Sciatic nerve (tissue), 2 donors: Measurements from ENCODE around the gene TPR. TPM values are rescaled to one million over a fixed set of nuclear protein-coding genes. Genes with fewer than 3 reads are reported as not detected.

Experiments used
- ATAC-seq: fragments of 200-7000 bp; cut with Tn5 transposase; one replicate; pipeline ENCODE4 v1.9.1; 2020; ENCODE audit warnings: mild to moderate bottlenecking, moderate library complexity
- DNase-seq: peaks from one replicate; pipeline ENCODE4 v3.0.0-alpha.2; 2020; ENCODE audit warnings: low spot score
- intact Hi-C: fragments of 100-400 bp; cut with DNase I; formaldehyde crosslinking; loops from one replicate; pipeline ENCODE4 v1.14.2; 2022
- total RNA-seq: library from RNA; stranded (reverse); fragmentation: NEBNext Ultra II Directional; extraction: Animal tissue kit (Norgen Biotek cat#: 25700); gene quantifications from one replicate; pipeline ENCODE4 v1.2.1, GENCODE V29; 2021
- donor health status: DM: no; HTN: no; CAD: no.
- donor health status: DM: no; HTN: no; CAD: no.

TPR gene
- total RNA-seq, 1 donor from 2014 or later, result 119 TPM

DNA sequence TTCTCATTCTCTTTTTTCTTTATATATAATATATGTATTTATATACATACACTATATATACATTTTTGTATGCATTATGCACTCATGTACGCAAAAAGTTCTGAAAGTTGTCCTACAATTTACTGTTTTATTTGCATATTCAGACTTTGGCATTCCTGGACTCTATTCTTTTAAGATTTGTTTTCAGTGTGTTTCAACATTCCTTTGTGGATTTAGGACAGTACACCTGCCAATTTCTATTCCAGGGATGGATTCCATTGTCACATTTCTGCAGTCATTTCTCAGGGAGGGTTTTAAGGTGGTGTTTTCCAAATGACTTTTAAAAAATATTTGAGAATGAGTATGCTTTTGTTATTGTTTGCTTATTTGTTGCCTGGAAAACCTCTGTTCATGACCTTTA lies 76.2 kb downstream of the TPR start:
- ATAC-seq (no peak), DNase-seq (no peak)
- intact Hi-C loops, result no loop called here

DNA sequence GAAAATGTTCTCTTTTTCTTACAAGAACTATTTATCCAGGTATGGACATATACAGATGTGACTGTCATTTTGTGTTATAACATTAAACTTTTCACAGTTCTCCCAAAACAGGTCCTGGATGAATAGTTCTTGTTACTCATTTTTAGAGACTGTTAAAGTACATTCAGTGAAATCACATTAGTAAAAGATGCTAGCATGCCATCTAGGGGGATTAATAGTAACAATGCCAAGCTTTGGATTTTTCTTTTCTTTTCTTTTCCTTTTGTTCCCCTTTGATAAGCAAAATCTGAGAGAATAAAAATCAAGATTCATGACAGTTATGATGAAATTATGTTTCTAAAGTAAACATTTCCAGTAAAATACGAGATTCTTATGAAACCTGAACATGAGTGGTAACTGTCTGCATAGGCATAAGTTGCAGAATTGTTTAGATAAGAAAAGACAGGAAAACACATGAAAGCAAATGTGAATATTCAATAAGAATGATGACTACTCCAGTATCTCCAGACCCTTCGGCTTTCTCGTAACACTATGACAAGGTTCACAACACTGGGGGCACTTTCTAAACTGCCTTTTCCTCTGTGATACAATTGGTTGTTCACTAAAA lies 77.5 kb downstream of the TPR start:
- no peak for ATAC-seq
- DNase-seq, result no peak
- intact Hi-C loops, result no loop called here

DNA sequence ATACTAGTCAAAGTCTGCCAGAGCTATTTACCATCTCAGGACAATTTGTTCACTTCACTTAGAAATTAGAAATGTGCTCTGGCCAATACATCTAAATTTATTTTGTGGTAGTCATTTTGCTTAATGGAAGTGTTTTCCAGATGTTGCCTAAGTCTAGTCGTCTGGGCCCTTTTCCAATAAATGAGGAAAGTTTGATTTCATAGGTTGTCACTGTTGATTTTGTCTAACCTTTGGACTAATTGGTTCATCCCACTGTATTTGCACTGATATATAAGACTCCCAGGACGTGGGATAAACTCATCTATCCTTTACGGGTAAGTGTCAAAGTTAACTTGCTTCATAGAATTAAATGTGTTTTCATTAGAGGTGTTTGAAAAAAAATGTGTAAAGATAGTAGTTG lies 79.1 kb downstream of the TPR start, which contains the start of gene PRG4:
Gene PRG4, plus strand, starts transcription at position 300 of the 400 bp plus-strand sequence.
- DNase-seq, result no peak
- intact Hi-C loops, result no loop called here
- ATAC-seq, result peak; percentile 15

DNA sequence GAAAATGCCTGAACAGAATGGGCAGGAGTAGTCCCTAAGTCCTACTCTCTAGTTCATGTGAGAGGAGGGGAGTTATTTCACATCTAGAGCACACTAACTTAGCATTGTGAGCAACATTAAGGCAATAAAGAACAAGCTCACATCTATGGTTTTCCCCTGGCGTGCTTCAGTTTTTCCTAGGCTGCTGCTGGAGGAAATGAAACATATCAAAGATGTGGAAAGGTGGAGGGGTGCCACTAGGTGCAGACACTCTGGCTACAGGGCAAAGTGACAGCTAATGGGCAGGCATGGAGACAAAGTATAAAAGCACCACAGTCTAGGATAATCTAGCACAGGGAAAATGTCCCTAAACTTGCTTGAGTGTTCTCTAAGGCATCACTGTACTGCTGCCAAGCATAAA lies 82.2 kb downstream of the TPR start:
- intact Hi-C loops, result no loop called here
- ATAC-seq (no peak), DNase-seq (no peak)

DNA sequence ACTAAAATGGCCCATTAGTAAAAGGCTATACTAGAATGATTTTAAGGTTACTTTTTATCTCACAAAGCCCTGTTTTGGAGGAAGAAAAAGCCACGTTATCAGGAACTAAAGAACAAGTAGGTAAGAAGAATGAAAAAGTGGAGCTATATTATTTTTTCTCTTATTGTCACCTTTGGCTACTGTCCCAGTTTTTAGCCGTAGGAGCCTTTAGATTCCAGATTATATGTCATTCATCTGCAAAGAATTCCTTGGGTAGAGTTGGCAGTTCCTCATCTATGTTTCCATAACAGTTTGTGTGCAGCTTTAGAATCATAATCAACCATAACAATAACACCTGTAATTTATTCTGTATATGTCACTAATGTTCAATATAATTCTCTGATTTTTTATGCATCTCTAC lies 83.8 kb downstream of the TPR start:
- ATAC-seq, result no peak

DNA sequence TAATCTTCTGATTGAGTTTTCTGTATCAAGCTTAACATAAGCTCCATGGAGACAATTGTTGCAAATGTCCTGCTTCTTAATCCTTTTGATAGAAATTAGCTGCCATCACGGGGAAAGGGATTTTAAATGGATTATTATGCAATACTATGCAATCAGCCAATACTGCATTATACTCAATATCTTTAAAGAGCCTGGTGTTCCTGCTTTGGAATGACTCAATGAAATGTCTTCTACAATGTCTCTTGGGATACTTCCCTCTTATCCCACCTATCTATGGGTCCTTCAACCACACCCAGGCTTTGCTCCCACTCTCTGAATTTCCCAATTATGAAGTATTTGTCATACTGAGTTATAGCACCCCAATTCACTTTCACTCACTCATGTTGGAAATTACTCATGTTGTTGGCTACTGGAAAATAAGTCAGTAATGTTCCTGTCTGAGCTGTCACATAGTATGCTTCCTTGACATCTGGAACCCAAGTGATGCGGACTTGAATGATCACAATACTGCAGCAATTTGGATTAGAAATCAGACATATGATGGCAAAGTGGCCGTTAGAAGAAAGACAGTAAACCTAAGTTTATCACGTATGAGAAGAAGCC lies 85.0 kb downstream of the TPR start:
- intact Hi-C loops, result no loop called here
- ATAC-seq, result no peak
- DNase-seq, result no peak

More for the DNA sequence above, 83.8 kb downstream of the TPR start:
- intact Hi-C loops, result no loop called here
- DNase-seq, result no peak

DNA sequence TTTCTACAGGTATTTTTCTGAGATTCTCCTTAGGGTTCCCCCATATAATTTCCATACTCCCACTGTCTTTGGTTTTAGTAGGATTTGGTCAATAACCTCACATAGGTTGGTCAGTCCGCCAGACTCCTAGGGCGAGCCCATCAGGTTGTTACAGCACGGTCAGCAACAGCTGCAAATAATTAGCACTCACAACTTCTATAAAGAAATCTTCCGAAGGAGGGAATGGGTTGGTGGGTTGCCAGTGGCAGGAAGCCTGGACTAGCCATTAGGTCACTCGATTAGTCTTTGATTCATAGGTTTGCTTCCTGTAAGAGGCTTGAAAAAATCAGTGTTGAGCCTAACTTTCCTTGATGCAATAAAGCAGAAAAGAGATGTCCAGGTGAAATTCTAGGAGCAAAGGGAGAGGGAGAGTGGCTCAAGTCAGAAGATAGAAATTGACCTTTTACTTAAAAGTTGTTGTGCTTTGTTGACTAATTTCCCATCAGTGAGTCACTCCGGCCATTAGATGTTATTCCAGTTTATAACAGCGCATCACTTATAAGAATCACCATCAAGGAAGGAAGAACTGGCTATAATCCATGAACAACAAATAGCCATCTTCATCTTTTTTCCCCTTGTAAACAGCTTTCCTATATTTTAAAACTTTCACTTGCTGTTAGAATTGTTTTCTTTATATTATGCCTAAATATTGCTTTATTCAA lies 88.3 kb downstream of the TPR start:
- intact Hi-C loops, result no loop called here
- DNase-seq, result no peak
- no peak for ATAC-seq

DNA sequence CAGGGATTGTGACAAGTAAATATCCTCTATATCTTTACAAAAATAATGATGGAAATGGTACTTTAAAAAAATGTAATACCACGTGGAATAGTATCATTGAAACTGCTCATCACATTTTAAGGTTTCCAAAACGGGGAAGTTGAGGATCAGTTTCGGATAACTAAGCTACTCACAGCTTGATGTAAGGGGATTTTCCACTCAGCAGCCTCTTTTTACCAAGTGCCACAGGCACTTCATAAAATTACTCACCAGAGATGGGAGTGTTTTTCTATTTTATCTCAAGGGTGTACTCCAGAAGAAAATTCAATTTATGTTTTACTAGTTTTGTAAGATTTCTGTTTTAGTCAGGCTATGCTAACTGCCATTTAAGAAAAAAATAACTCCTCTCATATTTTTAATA lies 91.7 kb downstream of the TPR start:
- intact Hi-C loops, result no loop called here
- ATAC-seq, result no peak
- DNase-seq, result no peak

DNA sequence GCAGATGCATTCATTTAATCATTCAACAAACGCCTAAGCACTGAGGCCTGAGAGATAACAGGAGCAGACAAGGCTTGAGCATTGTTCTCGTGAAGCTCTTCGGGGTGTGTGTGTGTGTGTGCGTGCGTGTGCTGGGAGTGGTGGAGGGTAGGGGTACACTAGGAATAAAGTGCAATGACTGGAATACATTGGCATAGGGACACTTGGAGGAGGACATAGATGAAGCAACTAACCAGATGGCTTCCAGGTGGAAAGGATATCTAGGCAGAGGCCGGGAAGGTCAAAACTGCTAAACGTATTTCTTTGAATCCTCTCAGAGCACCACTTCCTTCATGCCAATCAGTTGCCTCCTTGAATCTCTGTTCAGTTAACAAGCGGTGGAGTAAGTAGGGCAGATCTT lies 92.6 kb downstream of the TPR start:
- DNase-seq (no peak), ATAC-seq (no peak)
- intact Hi-C loops, result no loop called here

DNA sequence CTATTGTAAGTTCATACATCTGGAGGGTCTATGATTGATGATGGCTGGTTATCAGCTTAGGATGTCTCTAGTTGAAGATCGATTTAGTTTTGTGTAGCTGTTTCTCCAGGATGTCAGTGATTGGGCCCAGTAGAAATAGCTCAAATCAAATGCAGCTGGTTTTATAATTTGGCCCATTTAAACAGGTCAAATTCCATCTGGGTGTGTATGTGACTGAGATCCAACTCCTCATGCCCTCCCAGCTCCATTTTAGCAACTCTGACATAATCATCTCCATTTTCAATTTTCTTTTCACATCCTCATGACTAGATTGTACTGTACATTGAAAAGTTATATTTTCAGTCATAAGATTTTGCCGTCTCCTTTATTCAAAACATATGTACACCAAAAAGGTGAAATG lies 99.2 kb downstream of the TPR start:
- intact Hi-C loops, result no loop called here
- DNase-seq (no peak), ATAC-seq (no peak)

DNA sequence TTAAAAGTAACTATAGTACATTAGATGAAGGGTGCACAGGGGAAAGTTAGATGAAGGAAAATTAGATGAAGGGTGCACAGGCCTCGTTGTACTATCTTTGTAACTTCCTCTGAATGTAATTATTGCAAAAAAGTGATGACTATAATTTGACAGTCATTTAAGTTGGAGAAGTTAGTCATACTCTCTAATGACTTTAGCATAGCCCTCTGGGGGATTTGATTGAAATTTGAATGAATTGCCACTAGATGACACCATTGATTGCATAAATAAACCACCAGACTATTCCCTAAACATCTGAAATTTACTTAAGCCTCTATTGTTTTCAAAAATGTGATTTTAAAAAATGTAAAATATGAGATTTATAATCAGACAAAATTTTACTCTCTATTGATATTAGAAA lies 102.6 kb downstream of the TPR start:
- intact Hi-C loops, result no loop called here
- DNase-seq, result no peak
- no peak for ATAC-seq

DNA sequence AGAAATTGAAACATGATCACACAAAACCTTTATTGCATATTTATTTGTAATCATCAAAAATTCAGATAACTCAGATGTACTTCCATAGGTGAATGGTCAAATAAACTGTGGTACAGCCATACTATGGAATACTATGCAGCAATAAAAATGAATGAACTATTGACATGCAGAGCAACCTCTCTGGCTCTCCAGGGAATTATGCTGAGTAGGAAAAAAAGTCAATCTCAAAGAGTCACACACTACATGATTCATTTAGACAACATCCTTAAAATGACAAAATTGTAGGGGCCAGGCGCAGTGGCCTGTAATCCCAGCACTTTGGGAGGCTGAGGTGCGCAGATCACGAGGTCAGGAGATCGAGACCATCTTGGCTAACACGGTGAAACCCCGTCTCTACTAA lies 104.0 kb downstream of the TPR start:
- no peak for ATAC-seq
- intact Hi-C loops, result no loop called here
- no peak for DNase-seq

Other genes starting within 250 kb of the TPR start
- 22.6 TPM for gene PRG4, start 79.0 kb downstream of the TPR start, total RNA-seq
- 25.8 TPM for gene ODR4, start 585 bp upstream of the TPR start, total RNA-seq
- gene PDC, start 85.9 kb upstream of the TPR start, total RNA-seq, result not detected